Panc1 (cell line): ENCODE measurements around the gene TRPM7. TPM values are rescaled to one million over a fixed set of nuclear protein-coding genes. Genes with fewer than 3 reads are reported as not detected.

Experiments used
- ATAC-seq: fragments of 200-7000 bp; cut with Tn5 transposase; 2 replicates; pipeline ENCODE4 v1.9.1; 2020; ENCODE audit warnings: mild to moderate bottlenecking, moderate library complexity
- BruUV-seq: library from RNA; stranded (reverse); fragments of 400-500 nt; replicated peaks from 2 replicates; lab custom pipeline; 2021; lab: Mats Ljungman, UMichigan
- CTCF ChIA-PET: fragments of 300-600 bp; sonication (Branson Sonifier 250); formaldehyde crosslinking; loops from one replicate; lab custom pipeline; 2022; ENCODE audit warnings: antibody characterized with exemption; lab: Charles Lee
- POLR2A ChIA-PET: fragments of 300-600 bp; sonication (Branson Sonifier 250); formaldehyde crosslinking; loops from one replicate; lab custom pipeline; 2022; ENCODE audit warnings: antibody characterized with exemption; lab: Charles Lee
- DNase-seq: peaks from one replicate; pipeline ENCODE4 v3.0.0-alpha.2; 2010; ENCODE audit warnings: low read depth, low spot score
- H3K27ac ChIP-seq: 2 replicates; pipeline ENCODE4 v1.5.1; 2011; ENCODE audit warnings: mild to moderate bottlenecking, low read length, inconsistent platforms
- H3K27me3 ChIP-seq: fragments of 200-500 bp; sonication (Bioruptor generic); 2 replicates; pipeline ENCODE4 v1.6.0; 2014; ENCODE audit warnings: low read length, inconsistent platforms; ENCODE audit not compliant: control insufficient read depth, insufficient read depth
- H3K36me3 ChIP-seq: fragments of 200-500 bp; sonication (Bioruptor generic); 2 replicates; pipeline ENCODE4 v1.5.1; 2014; ENCODE audit warnings: inconsistent platforms, mild to moderate bottlenecking, low read length, moderate library complexity; ENCODE audit not compliant: control insufficient read depth, insufficient read depth
- H3K4me1 ChIP-seq: 2 replicates; pipeline ENCODE4 v1.5.1; 2011; ENCODE audit warnings: inconsistent platforms, mild to moderate bottlenecking, low read length, moderate library complexity; ENCODE audit not compliant: control insufficient read depth, insufficient read depth
- H3K4me3 ChIP-seq, 2 experiments: 2 replicates each; pipeline ENCODE4 v1.5.1; 2011 to 2012; ENCODE audit warnings: low read depth in 2 of 2, low read length in 2 of 2, mild to moderate bottlenecking in 2 of 2, inconsistent platforms in 1 of 2, moderate library complexity in 1 of 2
- H3K9me3 ChIP-seq: fragments of 200-500 bp; sonication (Bioruptor generic); 2 replicates; pipeline ENCODE4 v1.5.1; 2014; ENCODE audit warnings: low read depth, mild to moderate bottlenecking, inconsistent platforms, low read length, moderate library complexity; ENCODE audit not compliant: control insufficient read depth, insufficient read depth
- CTCF ChIP-seq: fragments of 450-650 bp; IDR thresholded peaks from 2 replicates; pipeline ENCODE4 v1.5.1; 2017; ENCODE audit warnings: mild to moderate bottlenecking
- POLR2AphosphoS5 ChIP-seq: IDR thresholded peaks from 2 replicates; pipeline ENCODE4 v1.6.1; 2012; ENCODE audit warnings: mild to moderate bottlenecking, low read depth, low read length, moderate library complexity
- REST ChIP-seq, 2 experiments: IDR thresholded peaks; 2 replicates each; pipeline ENCODE4 v1.6.1; 2011 to 2012; ENCODE audit warnings: low read depth in 2 of 2, control low read depth in 1 of 2, low read length in 1 of 2, mild to moderate bottlenecking in 1 of 2, moderate library complexity in 1 of 2; ENCODE audit not compliant: insufficient read depth in 1 of 2
- SIN3A ChIP-seq: IDR thresholded peaks from 2 replicates; pipeline ENCODE4 v1.6.1; 2012; ENCODE audit warnings: low read depth, mild to moderate bottlenecking, low read length, moderate library complexity, borderline replicate concordance; ENCODE audit not compliant: insufficient read depth
- TCF7L2 ChIP-seq: IDR thresholded peaks from 2 replicates; pipeline ENCODE4 v1.6.1; 2011; ENCODE audit warnings: mild to moderate bottlenecking, low read depth, low read length, inconsistent platforms
- in situ Hi-C: cut with HindIII; loops from 2 replicates; pipeline ENCODE4 v1.10.0; 2016; ENCODE audit warnings: low sequenced_read_pairs, low pct_unique_long_range_greater_than_20kb
- intact Hi-C: fragments of 100-400 bp; cut with micrococcal nuclease; formaldehyde crosslinking; loops from one replicate; pipeline ENCODE4 v1.10.0; 2022; ENCODE audit not compliant: unreplicated experiment
- total RNA-seq: library from RNA; stranded (reverse); gene quantifications from one replicate; pipeline ENCODE4 v1.2.1, GENCODE V29; 2021; ENCODE audit not compliant: unreplicated experiment

The TRPM7 gene
- total RNA-seq, 1 experiment from 2014 or later = 44.9 TPM

DNA sequence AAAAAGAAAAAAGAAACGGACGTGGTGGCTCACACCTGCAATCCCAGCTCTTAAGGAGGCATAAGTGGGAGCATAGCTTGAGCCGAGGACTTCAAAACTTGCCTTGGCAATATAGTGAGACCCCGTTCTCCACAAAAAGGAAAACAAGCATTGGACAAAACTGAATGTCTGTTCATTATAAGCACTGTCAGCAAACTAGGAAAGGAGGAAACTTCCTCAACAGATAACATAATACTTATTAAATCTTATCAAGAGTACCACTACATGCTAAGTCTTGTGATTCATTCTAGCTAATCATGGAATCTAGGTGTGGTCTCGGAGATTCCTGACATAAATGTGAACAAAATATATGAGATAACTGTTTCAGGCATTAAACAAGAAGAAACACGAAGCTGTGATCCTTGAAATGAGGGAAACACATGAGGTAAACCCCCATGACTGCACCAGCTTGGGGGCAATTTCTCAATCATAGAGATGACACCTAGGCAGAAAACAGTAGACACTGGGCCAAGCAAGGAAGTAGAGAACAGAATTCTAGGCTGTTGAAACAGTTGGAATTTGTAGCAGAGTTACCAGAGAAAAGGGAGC, 33.3 kb downstream of the TRPM7 start:
- in situ Hi-C loops = no loop called here

DNA sequence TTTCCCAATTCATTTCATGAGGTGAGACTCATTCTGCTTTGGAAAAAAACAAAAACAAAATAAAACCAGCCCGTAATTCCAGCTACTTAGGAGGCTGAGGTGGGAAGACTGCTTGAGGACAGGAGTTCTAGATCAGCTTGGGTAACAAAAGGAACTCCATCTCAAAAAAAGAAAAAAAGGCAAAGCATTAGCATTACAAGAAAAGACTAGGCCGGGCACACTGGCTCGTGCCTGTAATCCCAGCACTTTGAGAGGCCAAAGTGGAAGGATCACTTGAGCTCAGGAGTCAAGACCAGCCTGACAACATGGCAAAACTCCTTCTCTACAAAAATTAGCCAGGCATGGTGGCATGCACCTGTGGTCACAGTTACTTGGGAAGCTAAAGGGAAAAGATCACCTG, 33.9 kb downstream of the TRPM7 start:
- POLR2A ChIA-PET = interaction anchor here (0.6 kb wide), 1 partner anchor 211 kb away, joined by 3 read pairs; no protein-coding TSS in a partner anchor
- Histone ChIP-seq H3K27me3 (no peaks in the 10 kb centered on the region), H3K4me3 (no peak overlapping the region), H3K9me3 (no peaks in the 10 kb centered on the region), H3K4me1 (no peaks in the 10 kb centered on the region), H3K27ac (no peak overlapping the region), H3K36me3 (peaks cover 12% of the 10 kb centered on the region; the same call in 1 of the 2 replicates)
- in situ Hi-C loops (no loop called here), intact Hi-C loops (no loop called here)
- DNase-seq (no peak), ATAC-seq (no peak)
- no peak for TF ChIP-seq POLR2AphosphoS5
- no peak for TF ChIP-seq TCF7L2
- TF ChIP-seq REST (IDR thresholded peaks at IDR 0.05; ENCODE audit: insufficient read depth in 1 of 2, low read depth in 2 of 2, low read length in 1 of 2) = no peak
- TF ChIP-seq SIN3A = no peak
- no peak for TF ChIP-seq CTCF
- CTCF ChIA-PET = interaction anchor here (0.9 kb wide), 1 partner anchor 12 kb away, joined by 4 read pairs; no protein-coding TSS in a partner anchor
- no TSS peak for BruUV-seq

More for the DNA sequence above, 33.3 kb downstream of the TRPM7 start:
- no peak for ATAC-seq
- POLR2A ChIA-PET = interaction anchor here (0.6 kb wide), 1 partner anchor 210 kb away, joined by 3 read pairs; no protein-coding TSS in a partner anchor
- CTCF ChIA-PET = interaction anchor here (0.9 kb wide), 1 partner anchor 12 kb away, joined by 4 read pairs; no protein-coding TSS in a partner anchor
- intact Hi-C loops = no loop called here
- BruUV-seq = no TSS peak
- H3K27ac ChIP-seq = no peak overlapping the region
- no peak overlapping the region for H3K4me3 ChIP-seq
- peaks cover 10% of the 10 kb centered on the region; the same call in 1 of the 2 replicates for H3K36me3 ChIP-seq
- no peaks in the 10 kb centered on the region for H3K27me3 ChIP-seq
- H3K9me3 ChIP-seq = no peaks in the 10 kb centered on the region
- TF ChIP-seq REST (IDR thresholded peaks at IDR 0.05; ENCODE audit: insufficient read depth in 1 of 2, low read depth in 2 of 2, low read length in 1 of 2) = no peak
- no peak for TF ChIP-seq POLR2AphosphoS5
- TF ChIP-seq CTCF = no peak
- no peak for TF ChIP-seq SIN3A
- TF ChIP-seq TCF7L2 = no peak
- no peak for DNase-seq
- no peaks in the 10 kb centered on the region for H3K4me1 ChIP-seq
